Body of pancreas (tissue), 4 donors: Measurements from ENCODE around the gene AGBL5.

Experiments used
- POLR2A ChIP-seq, 3 donors: fragments of 450-650 bp; IDR thresholded peaks; one replicate each; pipeline ENCODE4 v1.6.1; 2016; ENCODE audit warnings: antibody characterized with exemption in 3 of 3, mild to moderate bottlenecking in 2 of 3
- TF ChIP-seq, protein P1 (sequence below), 7 experiments: fragments of 450-650 bp in 4 of 7; fragments of 200-600 bp in 3 of 7; sonication (generic) in 3 of 7; IDR thresholded peaks; one replicate each; pipeline ENCODE4 v1.5.1; 2016 to 2019; ENCODE audit warnings: antibody characterized with exemption in 7 of 7

DNA sequence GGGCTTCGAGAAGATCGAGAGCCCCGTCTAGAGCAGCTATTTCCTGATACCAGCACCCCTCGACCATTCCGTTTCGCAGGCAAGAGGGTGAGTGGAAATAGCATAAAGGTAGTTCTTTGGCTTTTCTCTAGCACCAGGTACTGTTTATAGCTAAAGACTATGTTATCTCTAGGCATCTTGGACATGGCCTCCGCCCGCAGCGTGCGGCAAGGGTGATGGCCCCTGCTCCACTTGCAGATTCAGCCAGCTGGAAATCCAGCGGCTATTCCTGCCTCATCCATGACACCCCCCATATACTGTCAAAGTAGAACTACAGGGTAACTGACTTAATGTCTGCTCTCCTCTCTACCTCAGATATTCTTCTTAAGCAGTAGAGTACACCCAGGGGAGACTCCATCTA, 3.3 kb downstream of the AGBL5 start:
- TF ChIP-seq, protein P1, sequence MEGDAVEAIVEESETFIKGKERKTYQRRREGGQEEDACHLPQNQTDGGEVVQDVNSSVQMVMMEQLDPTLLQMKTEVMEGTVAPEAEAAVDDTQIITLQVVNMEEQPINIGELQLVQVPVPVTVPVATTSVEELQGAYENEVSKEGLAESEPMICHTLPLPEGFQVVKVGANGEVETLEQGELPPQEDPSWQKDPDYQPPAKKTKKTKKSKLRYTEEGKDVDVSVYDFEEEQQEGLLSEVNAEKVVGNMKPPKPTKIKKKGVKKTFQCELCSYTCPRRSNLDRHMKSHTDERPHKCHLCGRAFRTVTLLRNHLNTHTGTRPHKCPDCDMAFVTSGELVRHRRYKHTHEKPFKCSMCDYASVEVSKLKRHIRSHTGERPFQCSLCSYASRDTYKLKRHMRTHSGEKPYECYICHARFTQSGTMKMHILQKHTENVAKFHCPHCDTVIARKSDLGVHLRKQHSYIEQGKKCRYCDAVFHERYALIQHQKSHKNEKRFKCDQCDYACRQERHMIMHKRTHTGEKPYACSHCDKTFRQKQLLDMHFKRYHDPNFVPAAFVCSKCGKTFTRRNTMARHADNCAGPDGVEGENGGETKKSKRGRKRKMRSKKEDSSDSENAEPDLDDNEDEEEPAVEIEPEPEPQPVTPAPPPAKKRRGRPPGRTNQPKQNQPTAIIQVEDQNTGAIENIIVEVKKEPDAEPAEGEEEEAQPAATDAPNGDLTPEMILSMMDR (IDR thresholded peaks at IDR 0.05): no peak
- TF ChIP-seq POLR2A (IDR thresholded peaks at IDR 0.05): no peak
